Sigmoid colon (tissue), 4 donors: ENCODE data around the gene CST9.

Experiments used
- CTCF ChIP-seq, 4 experiments: fragments of 450-650 bp in 3 of 4; fragments of 200-600 bp in 1 of 4; IDR thresholded peaks; one replicate each; pipeline ENCODE4 v1.5.1; 2016 to 2019; ENCODE audit warnings: antibody characterized with exemption in 4 of 4, mild to moderate bottlenecking in 3 of 4, moderate library complexity in 2 of 4
- POLR2A ChIP-seq, 2 donors: fragments of 450-650 bp; IDR thresholded peaks; one replicate each; pipeline ENCODE4 v1.6.1; 2016; ENCODE audit warnings: antibody characterized with exemption in 2 of 2, mild to moderate bottlenecking in 2 of 2, moderate library complexity in 2 of 2
- POLR2AphosphoS5 ChIP-seq, 4 donors: sonication (generic); formaldehyde crosslinking; IDR thresholded peaks; one replicate each; pipeline ENCODE4 v1.6.1; 2017; ENCODE audit warnings: antibody characterized with exemption in 4 of 4

GRCh38 chr20:23588434-23589403, 17.0 kb downstream of the CST9 start:
- TF ChIP-seq CTCF (IDR thresholded peaks at IDR 0.05) (no peak), POLR2AphosphoS5 (IDR thresholded peaks at IDR 0.05) (no peak), POLR2A (IDR thresholded peaks at IDR 0.05) (no peak)
